A549 (cell line): ENCODE results near the gene LRCOL1. TPM values are rescaled to one million over a fixed set of nuclear protein-coding genes. Genes with fewer than 3 reads are reported as not detected.

Source experiments
- ATAC-seq, 2 experiments: fragments of 200-7000 bp in 1 of 2; fragments of >200 bp in 1 of 2; cut with Nextera tagmentation in 1 of 2; cut with Tn5 transposase in 1 of 2; 3 replicates each; pipeline versions ENCODE4 v1.8.0 to v1.9.1; 2018 to 2020; ENCODE audit warnings: mild to moderate bottlenecking in 1 of 2, moderate library complexity in 1 of 2
- CTCF ChIA-PET: fragments of 300-600 bp; sonication (Branson Sonifier 250); formaldehyde crosslinking; extraction: SDS; loops from one replicate; lab custom pipeline; 2021; ENCODE audit warnings: antibody characterized with exemption, inconsistent platforms; lab: Yijun Ruan, JAX
- POLR2A ChIA-PET: fragments of 350-600 bp; formaldehyde crosslinking; extraction: SDS; loops from one replicate; lab custom pipeline; 2021; ENCODE audit warnings: antibody characterized with exemption, inconsistent platforms; lab: Yijun Ruan, JAX
- DNase-seq, 2 experiments: peaks; one replicate each; pipeline versions ENCODE4 v3.0.0 to v3.0.0-alpha.2; 2011 to 2016; ENCODE audit warnings: low read depth in 1 of 2, low spot score in 1 of 2
- FAIRE-seq: peaks from 2 replicates; lab custom pipeline; 2011; peaks lifted over from hg19 to GRCh38; lab: Jason Lieb, UNC
- H3K27ac ChIP-seq, 2 experiments: fragments of >200 bp; sonication (Bioruptor Twin); formaldehyde crosslinking; 3 replicates each; pipeline ENCODE4 v1.5.1; 2016 to 2017
- H3K4me1 ChIP-seq: fragments of >200 bp; sonication (Bioruptor Twin); formaldehyde crosslinking; 3 replicates; pipeline ENCODE4 v1.6.1; 2016
- H3K4me2 ChIP-seq: fragments of >200 bp; sonication (Bioruptor Twin); formaldehyde crosslinking; 3 replicates; pipeline ENCODE4 v1.6.1; 2016
- H3K4me3 ChIP-seq: fragments of >200 bp; sonication (Bioruptor Twin); formaldehyde crosslinking; 3 replicates; pipeline ENCODE4 v1.5.1; 2016
- H3K9me3 ChIP-seq: fragments of >200 bp; sonication (Bioruptor Twin); formaldehyde crosslinking; 3 replicates; pipeline ENCODE4 v1.6.1; 2016
- BHLHE40 ChIP-seq: IDR thresholded peaks from 2 replicates; pipeline ENCODE4 v1.6.1; 2012; ENCODE audit warnings: low read depth, low read length, inconsistent platforms
- CBX2 ChIP-seq: fragments of 200-600 bp; sonication (generic); IDR thresholded peaks from 2 replicates; pipeline ENCODE4 v1.6.1; 2016; ENCODE audit warnings: low read depth, mild to moderate bottlenecking, borderline replicate concordance
- CHD2 ChIP-seq: fragments of 150-350 bp; IDR thresholded peaks from 2 replicates; pipeline ENCODE4 v1.6.1; 2014; ENCODE audit warnings: low read length; ENCODE audit not compliant: partially characterized antibody
- CHD4 ChIP-seq: fragments of 200-600 bp; sonication (generic); IDR thresholded peaks from 2 replicates; pipeline ENCODE4 v1.6.1; 2016; ENCODE audit warnings: antibody characterized with exemption, mild to moderate bottlenecking, borderline replicate concordance
- EHF ChIP-seq: fragments of 250-450 bp; sonication (Bioruptor Pico); IDR thresholded peaks from 2 replicates; pipeline ENCODE4 v1.5.0; 2020; ENCODE audit warnings: mild to moderate bottlenecking
- EHMT2 ChIP-seq: fragments of 200-600 bp; sonication (generic); IDR thresholded peaks from 2 replicates; pipeline ENCODE4 v1.6.1; 2016; ENCODE audit warnings: antibody characterized with exemption, low read depth, mild to moderate bottlenecking, moderate library complexity
- ESRRA ChIP-seq: fragments of 150-350 bp; IDR thresholded peaks from 2 replicates; pipeline ENCODE4 v1.6.1; 2014; ENCODE audit warnings: mild to moderate bottlenecking, low read length, borderline replicate concordance
- FOSB ChIP-seq: fragments of 250-450 bp; sonication (Bioruptor Pico); IDR thresholded peaks from 2 replicates; pipeline ENCODE4 v1.5.0; 2020; ENCODE audit warnings: mild to moderate bottlenecking, moderate library complexity
- GATA3 ChIP-seq: IDR thresholded peaks from 2 replicates; pipeline ENCODE4 v1.6.1; 2012; ENCODE audit warnings: borderline replicate concordance
- HEYL ChIP-seq: fragments of 250-450 bp; sonication (Bioruptor Pico); IDR thresholded peaks from 2 replicates; pipeline ENCODE4 v1.8.0; 2021; ENCODE audit warnings: mild to moderate bottlenecking, moderate library complexity
- HOXA7 ChIP-seq: fragments of 250-450 bp; sonication (Bioruptor Pico); IDR thresholded peaks from 2 replicates; pipeline ENCODE4 v1.5.0; 2020; ENCODE audit warnings: mild to moderate bottlenecking, moderate library complexity
- KDM5A ChIP-seq: fragments of 200-600 bp; sonication (generic); IDR thresholded peaks from 2 replicates; pipeline ENCODE4 v1.6.1; 2016; ENCODE audit warnings: antibody characterized with exemption, mild to moderate bottlenecking
- MAZ ChIP-seq: fragments of 150-350 bp; IDR thresholded peaks from 2 replicates; pipeline ENCODE4 v1.6.1; 2014; ENCODE audit warnings: antibody characterized with exemption, low read depth, low read length, borderline replicate concordance
- NPAS2 ChIP-seq: fragments of 250-450 bp; sonication (Bioruptor Pico); IDR thresholded peaks from 2 replicates; pipeline ENCODE4 v1.8.0; 2022; ENCODE audit warnings: mild to moderate bottlenecking, moderate library complexity, borderline replicate concordance
- PHF8 ChIP-seq: fragments of 200-600 bp; sonication (generic); IDR thresholded peaks from 2 replicates; pipeline ENCODE4 v1.6.1; 2016; ENCODE audit warnings: low read depth, mild to moderate bottlenecking, antibody characterized with exemption, moderate library complexity, borderline replicate concordance
- RARB ChIP-seq: fragments of 250-450 bp; sonication (Bioruptor Pico); IDR thresholded peaks from 2 replicates; pipeline ENCODE4 v1.8.0; 2021; ENCODE audit warnings: mild to moderate bottlenecking, moderate library complexity
- RCOR1 ChIP-seq: fragments of 150-350 bp; IDR thresholded peaks from 2 replicates; pipeline ENCODE4 v1.6.1; 2014; ENCODE audit warnings: antibody characterized with exemption, low read length, low read depth
- SMC3 ChIP-seq: fragments of >200 bp; sonication (Bioruptor Twin); formaldehyde crosslinking; IDR thresholded peaks from 3 replicates; pipeline ENCODE4 v1.6.1; 2018; ENCODE audit warnings: inconsistent platforms
- SREBF2 ChIP-seq: fragments of 450-650 bp; IDR thresholded peaks from 2 replicates; pipeline ENCODE4 v1.6.1; 2014; ENCODE audit warnings: mild to moderate bottlenecking, moderate library complexity
- TFCP2L1 ChIP-seq: fragments of 250-450 bp; sonication (Bioruptor Pico); IDR thresholded peaks from 2 replicates; pipeline ENCODE4 v1.5.0; 2021; ENCODE audit warnings: mild to moderate bottlenecking
- ZFP36 ChIP-seq: fragments of 450-650 bp; IDR thresholded peaks from 2 replicates; pipeline ENCODE4 v1.6.1; 2014; ENCODE audit warnings: borderline replicate concordance; ENCODE audit not compliant: partially characterized antibody
- WGBS: methylation state at CpG from one replicate; pipeline ENCODE4 v1.1.6; 2017; ENCODE audit errors: missing lambda C conversion rate; 5-methylcytosine and 5-hydroxymethylcytosine counted together
- polyA plus RNA-seq, 4 experiments: library from polyadenylated mRNA; depleted of rRNA in 3 of 4; stranded (reverse); fragments of >200 nt; fragmentation: RNase III in 1 of 4; extraction: RNeasy Plus Mini Kit Qiagen cat#74134 plus additional on column Dnase treatment in 1 of 4; gene quantifications; 2 replicates in 3 of 4; 3 replicates in 1 of 4; pipeline ENCODE4 v1.2.3, GENCODE V29; 2011 to 2017
- TF ChIP-seq, protein P1 (sequence below): IDR thresholded peaks from 2 replicates; pipeline ENCODE4 v1.6.1; 2012
- TF ChIP-seq, protein P2 (sequence below): fragments of 150-350 bp; IDR thresholded peaks from 2 replicates; pipeline ENCODE4 v1.6.1; 2014; ENCODE audit warnings: low read depth, mild to moderate bottlenecking, low read length
- TF ChIP-seq, protein P3 (sequence below): fragments of 450-650 bp; IDR thresholded peaks from 2 replicates; pipeline ENCODE4 v1.6.1; 2014; ENCODE audit warnings: antibody characterized with exemption

Gene LRCOL1
- polyA plus RNA-seq, 2 of the 4 experiments (the other 2 are of a cell fraction), result not detected

DNA sequence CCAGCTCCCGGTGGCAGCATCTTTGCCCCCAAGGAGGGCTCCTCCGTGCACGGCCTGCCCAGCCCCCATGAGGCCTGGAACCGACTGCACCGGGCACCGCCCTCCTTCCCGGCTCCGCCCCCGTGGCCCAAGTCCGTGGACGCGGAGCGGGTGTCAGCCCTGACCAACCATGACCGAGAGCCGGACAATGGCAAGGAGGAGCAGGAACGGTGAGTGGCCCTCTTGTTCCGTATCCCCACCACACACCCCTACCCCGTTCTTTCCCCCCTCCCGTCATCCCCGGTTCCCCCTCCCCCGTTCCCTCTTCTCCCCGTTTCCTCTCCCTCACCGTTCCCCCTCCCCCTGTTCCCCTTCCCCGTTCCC is 28.3 kb downstream of the LRCOL1 start:
- ATAC-seq, result no peak

DNA sequence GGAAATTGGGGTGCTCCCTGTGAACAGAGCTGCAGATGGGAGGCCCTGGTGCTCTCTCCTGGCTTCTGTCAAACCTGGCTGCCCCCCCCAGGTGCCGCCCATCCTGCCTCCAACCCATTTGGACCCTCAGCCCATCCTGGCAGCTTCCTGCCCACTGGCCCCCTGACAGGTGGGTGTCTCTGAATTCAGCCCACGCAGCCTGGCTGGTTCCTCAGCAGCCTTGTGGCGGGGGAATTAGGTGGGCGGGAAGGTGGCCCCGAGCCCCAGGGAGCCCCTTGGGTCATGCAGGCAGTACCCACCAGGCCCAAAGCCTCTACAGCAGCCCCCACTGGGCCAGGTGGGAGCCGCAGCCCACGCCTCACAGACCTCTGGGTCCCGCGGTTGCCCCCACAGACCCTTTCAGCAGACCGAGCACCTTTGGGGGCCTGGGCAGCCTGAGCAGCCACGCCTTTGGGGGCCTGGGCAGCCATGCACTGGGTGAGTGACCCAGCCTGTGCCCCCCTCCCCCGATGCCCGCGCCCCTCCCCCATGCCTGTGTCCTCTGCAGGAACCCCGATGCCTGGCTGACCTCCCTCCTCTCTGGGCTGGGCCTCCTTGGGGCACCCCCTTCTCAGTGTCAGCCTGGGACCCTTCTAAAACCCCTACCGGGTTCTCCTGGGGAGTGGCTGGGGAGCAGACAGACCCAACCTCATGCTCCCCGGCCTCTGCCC is 28.9 kb downstream of the LRCOL1 start:
- TF ChIP-seq SREBF2, result no peak
- TF ChIP-seq HEYL, result no peak
- no peak for TF ChIP-seq GATA3
- no peak for TF ChIP-seq FOSB (CRISPR knock-in tag)
- TF ChIP-seq EHF, result no peak
- no peak for TF ChIP-seq NPAS2 (CRISPR knock-in tag)
- TF ChIP-seq SMC3, result no peak
- TF ChIP-seq ESRRA, result no peak
- no peak for TF ChIP-seq MAZ
- TF ChIP-seq, protein P1, sequence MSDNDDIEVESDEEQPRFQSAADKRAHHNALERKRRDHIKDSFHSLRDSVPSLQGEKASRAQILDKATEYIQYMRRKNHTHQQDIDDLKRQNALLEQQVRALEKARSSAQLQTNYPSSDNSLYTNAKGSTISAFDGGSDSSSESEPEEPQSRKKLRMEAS, result no peak
- TF ChIP-seq RCOR1, result no peak
- TF ChIP-seq, protein P2, sequence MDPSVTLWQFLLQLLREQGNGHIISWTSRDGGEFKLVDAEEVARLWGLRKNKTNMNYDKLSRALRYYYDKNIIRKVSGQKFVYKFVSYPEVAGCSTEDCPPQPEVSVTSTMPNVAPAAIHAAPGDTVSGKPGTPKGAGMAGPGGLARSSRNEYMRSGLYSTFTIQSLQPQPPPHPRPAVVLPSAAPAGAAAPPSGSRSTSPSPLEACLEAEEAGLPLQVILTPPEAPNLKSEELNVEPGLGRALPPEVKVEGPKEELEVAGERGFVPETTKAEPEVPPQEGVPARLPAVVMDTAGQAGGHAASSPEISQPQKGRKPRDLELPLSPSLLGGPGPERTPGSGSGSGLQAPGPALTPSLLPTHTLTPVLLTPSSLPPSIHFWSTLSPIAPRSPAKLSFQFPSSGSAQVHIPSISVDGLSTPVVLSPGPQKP, result no peak
- TF ChIP-seq RARB (CRISPR knock-in tag), result no peak
- TF ChIP-seq ZFP36, result no peak
- TF ChIP-seq CHD2, result no peak
- TF ChIP-seq PHF8, result no peak
- TF ChIP-seq, protein P3, sequence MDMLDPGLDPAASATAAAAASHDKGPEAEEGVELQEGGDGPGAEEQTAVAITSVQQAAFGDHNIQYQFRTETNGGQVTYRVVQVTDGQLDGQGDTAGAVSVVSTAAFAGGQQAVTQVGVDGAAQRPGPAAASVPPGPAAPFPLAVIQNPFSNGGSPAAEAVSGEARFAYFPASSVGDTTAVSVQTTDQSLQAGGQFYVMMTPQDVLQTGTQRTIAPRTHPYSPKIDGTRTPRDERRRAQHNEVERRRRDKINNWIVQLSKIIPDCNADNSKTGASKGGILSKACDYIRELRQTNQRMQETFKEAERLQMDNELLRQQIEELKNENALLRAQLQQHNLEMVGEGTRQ, result no peak
- no peak for TF ChIP-seq KDM5A
- no peak for TF ChIP-seq CHD4
- TF ChIP-seq BHLHE40, result no peak
- ATAC-seq, result no peak
- no peak for DNase-seq
- Histone ChIP-seq H3K4me1 (no peaks in the 10 kb centered on the region), H3K27ac (no peak overlapping the region), H3K9me3 (no peaks in the 10 kb centered on the region), H3K4me3 (no peak overlapping the region), H3K4me2 (no peak overlapping the region)
- POLR2A ChIA-PET, result no interaction called here
- CTCF ChIA-PET, result interaction anchor here (1.1 to 2.6 kb wide), 4 partner anchors 13 to 167 kb away, joined by 3 to 9 read pairs (median 4); no protein-coding TSS in a partner anchor
- WGBS, result 86% methylated on average over 13 of the region's 17 CpGs
- no peak for FAIRE-seq

More for the DNA sequence above, 28.3 kb downstream of the LRCOL1 start:
- TF ChIP-seq EHMT2, result no peak
- H3K27ac ChIP-seq, result no peak overlapping the region
- 87% methylated on average over 15 of the region's 24 CpGs for WGBS
- no peaks in the 10 kb centered on the region for H3K9me3 ChIP-seq
- H3K4me1 ChIP-seq, result no peaks in the 10 kb centered on the region
- no peak overlapping the region for H3K4me3 ChIP-seq
- no peak overlapping the region for H3K4me2 ChIP-seq
- ChIA-PET POLR2A (no interaction called here), CTCF (no interaction called here)
- FAIRE-seq, result no peak
- no peak for DNase-seq

DNA sequence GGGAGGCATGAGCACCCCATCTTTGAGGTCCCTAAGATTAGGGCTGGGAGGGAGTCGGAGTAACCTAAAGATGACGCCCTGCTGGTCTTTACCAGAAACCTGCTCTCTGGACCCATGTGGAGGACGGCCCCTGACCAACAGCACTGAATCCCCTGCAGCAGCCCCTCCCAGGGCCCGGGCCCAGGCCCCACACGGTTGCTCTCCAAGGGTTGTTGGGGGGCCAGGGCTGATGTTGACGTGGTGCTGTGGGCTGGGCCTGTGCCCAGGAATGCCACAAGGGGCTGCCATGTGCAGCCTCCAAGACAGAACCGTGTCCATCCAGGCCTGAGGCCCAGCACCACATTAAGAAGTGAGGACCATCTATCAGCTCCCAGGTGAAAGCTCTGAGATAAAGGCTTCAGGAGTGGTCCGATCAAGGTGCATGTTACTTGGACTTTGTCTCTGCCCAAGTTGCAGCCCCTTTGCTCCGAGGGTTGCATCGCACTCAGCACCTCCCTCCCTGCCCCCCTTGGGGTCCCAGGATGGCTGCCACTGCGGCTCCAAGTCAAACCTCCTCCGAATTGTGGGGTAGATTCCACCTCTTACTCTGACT is 29.6 kb downstream of the LRCOL1 start:
- Histone ChIP-seq H3K27ac (no peak overlapping the region), H3K4me2 (no peak overlapping the region), H3K4me3 (no peak overlapping the region), H3K4me1 (no peaks in the 10 kb centered on the region), H3K9me3 (no peaks in the 10 kb centered on the region)
- POLR2A ChIA-PET, result no interaction called here
- TF ChIP-seq TFCP2L1 (no peak), CHD4 (no peak), SREBF2 (no peak), HOXA7 (no peak), CBX2 (no peak)
- CTCF ChIA-PET, result interaction anchor here (0.9 to 2.6 kb wide), 5 partner anchors 12 to 167 kb away, joined by 3 to 9 read pairs (median 4); no protein-coding TSS in a partner anchor
- FAIRE-seq, result no peak
- no peak for DNase-seq
- WGBS, result 94% methylated on average over 12 of the region's 12 CpGs
- ATAC-seq, result peak in 1 of 2 experiments; percentile 9; a peak in 2 of 6 replicates
